ENCODE measurements around the gene RNF111. TPM values are rescaled to one million over a fixed set of nuclear protein-coding genes. Genes with fewer than 3 reads are reported as not detected.

The RNF111 gene
- total and polyA plus RNA-seq, 2 of the 13 experiments (the other 11 are each of a cell fraction or from before 2014, with no cell fraction given), result 12.1 to 23.1 TPM

DNA sequence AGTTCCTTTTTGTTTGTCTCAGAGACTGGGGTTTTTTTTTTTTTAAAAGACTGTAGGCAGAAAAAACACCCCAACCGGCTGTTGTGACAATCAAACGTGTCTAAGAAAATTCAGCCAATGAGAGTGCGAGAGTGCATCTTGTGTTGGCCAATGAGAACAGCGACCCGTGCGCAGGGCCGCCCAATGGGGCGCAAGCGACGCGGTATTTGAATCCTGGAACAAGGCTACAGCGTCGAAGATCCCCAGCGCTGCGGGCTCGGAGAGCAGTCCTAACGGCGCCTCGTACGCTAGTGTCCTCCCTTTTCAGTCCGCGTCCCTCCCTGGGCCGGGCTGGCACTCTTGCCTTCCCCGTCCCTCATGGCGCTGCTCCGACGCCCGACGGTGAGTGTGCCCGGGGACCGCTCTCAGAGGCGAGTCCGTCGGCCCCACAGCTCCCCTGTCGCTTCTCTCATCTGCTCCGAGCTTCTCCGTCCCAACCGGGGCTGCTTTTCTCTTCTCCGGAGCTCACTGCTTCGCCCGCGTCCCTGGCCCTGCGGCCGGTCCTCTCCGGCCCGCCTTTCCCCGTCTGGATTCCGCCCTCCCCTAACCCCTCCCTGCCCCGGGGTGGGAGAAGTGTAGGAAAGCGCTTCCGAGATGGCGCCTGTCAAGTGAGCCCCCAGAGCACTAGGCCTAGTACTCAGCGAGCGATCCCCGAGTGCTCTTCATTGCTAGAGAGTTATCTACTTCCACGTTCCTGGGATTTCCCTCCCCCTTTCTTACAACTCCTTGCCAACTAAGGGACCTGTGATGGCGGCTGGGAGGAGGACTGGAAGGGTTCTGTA is 117.7 kb downstream of the RNF111 start, which contains the start of gene CCNB2 (continued):
- TF ChIP-seq CHCHD3 (CRISPR knock-in tag; IDR thresholded peaks at IDR 0.05) (peak; percentile 66; the same call in 1 of the 2 replicates), ZNF207 (IDR thresholded peaks at IDR 0.05; ENCODE audit: borderline replicate concordance) (no peak), RCOR2 (CRISPR knock-in tag; IDR thresholded peaks at IDR 0.05) (no peak), AHR (CRISPR knock-in tag; IDR thresholded peaks at IDR 0.05) (no peak), ZSCAN12 (CRISPR knock-in tag; IDR thresholded peaks at IDR 0.05) (no peak), ZNF205 (CRISPR knock-in tag; IDR thresholded peaks at IDR 0.05) (no peak), SALL2 (CRISPR knock-in tag; IDR thresholded peaks at IDR 0.05) (peak; percentile 56; the same call in 1 of the 2 replicates), PRPF4 (IDR thresholded peaks at IDR 0.05; ENCODE audit: low read depth, low read length, poor library complexity, severe bottlenecking) (no peak), NFYC (CRISPR knock-in tag; IDR thresholded peaks at IDR 0.05) (peak; percentile 94), NCOA2 (CRISPR knock-in tag; IDR thresholded peaks at IDR 0.05) (0 out of 2 replicates have a peak, but pooled peaks have one; percentile 15), ZNF354B (CRISPR knock-in tag; IDR thresholded peaks at IDR 0.05) (no peak), RFXAP (CRISPR knock-in tag; IDR thresholded peaks at IDR 0.05; ENCODE audit: borderline replicate concordance) (peak; percentile 88; the same call in 1 of the 2 replicates), RBAK (CRISPR knock-in tag; IDR thresholded peaks at IDR 0.05) (no peak), ZNF264 (CRISPR knock-in tag; IDR thresholded peaks at IDR 0.05) (0 out of 2 replicates have a peak, but pooled peaks have one; percentile 27), TRIM24 (CRISPR knock-in tag; IDR thresholded peaks at IDR 0.05) (no peak), PRMT3 (CRISPR knock-in tag; IDR thresholded peaks at IDR 0.05; ENCODE audit: borderline replicate concordance, low read depth) (peak; percentile 33; the same call in 1 of the 2 replicates), ZNF605 (CRISPR knock-in tag; IDR thresholded peaks at IDR 0.05) (no peak), ZNF160 (CRISPR knock-in tag; IDR thresholded peaks at IDR 0.05) (peak; percentile 27; the same call in 1 of the 2 replicates), RORA (CRISPR knock-in tag; IDR thresholded peaks at IDR 0.05) (no peak), ASH2L (IDR thresholded peaks at IDR 0.05; ENCODE audit: insufficient read length, low read depth, low read length) (peak; percentile 75), HNRNPH1 (optimal IDR thresholded peaks at IDR 0.05; ENCODE audit: low read depth, low read length) (no peak), ZNF432 (CRISPR knock-in tag; IDR thresholded peaks at IDR 0.05; ENCODE audit: borderline replicate concordance) (no peak)
- TF ChIP-seq, protein P1, sequence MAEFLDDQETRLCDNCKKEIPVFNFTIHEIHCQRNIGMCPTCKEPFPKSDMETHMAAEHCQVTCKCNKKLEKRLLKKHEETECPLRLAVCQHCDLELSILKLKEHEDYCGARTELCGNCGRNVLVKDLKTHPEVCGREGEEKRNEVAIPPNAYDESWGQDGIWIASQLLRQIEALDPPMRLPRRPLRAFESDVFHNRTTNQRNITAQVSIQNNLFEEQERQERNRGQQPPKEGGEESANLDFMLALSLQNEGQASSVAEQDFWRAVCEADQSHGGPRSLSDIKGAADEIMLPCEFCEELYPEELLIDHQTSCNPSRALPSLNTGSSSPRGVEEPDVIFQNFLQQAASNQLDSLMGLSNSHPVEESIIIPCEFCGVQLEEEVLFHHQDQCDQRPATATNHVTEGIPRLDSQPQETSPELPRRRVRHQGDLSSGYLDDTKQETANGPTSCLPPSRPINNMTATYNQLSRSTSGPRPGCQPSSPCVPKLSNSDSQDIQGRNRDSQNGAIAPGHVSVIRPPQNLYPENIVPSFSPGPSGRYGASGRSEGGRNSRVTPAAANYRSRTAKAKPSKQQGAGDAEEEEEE (CRISPR knock-in tag; IDR thresholded peaks at IDR 0.05; ENCODE audit: borderline replicate concordance), result no peak
- TF ChIP-seq, protein P2, sequence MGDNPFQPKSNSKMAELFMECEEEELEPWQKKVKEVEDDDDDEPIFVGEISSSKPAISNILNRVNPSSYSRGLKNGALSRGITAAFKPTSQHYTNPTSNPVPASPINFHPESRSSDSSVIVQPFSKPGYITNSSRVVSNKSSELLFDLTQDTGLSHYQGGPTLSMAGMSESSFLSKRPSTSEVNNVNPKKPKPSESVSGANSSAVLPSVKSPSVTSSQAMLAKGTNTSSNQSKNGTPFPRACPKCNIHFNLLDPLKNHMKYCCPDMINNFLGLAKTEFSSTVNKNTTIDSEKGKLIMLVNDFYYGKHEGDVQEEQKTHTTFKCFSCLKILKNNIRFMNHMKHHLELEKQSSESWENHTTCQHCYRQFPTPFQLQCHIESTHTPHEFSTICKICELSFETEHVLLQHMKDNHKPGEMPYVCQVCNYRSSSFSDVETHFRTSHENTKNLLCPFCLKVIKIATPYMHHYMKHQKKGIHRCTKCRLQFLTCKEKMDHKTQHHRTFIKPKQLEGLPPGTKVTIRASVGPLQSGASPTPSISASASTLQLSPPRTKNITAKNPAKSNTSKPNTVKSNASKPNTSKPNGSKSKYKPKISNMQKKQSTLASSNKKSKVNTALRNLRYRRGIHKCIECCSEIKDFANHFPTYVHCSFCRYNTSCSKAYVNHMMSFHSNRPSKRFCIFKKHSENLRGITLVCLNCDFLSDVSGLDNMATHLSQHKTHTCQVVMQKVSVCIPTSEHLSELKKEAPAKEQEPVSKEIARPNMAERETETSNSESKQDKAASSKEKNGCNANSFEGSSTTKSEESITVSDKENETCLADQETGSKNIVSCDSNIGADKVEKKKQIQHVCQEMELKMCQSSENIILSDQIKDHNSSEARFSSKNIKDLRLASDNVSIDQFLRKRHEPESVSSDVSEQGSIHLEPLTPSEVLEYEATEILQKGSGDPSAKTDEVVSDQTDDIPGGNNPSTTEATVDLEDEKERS (CRISPR knock-in tag; IDR thresholded peaks at IDR 0.05), result 0 out of 2 replicates have a peak, but pooled peaks have one; percentile 42
- TF ChIP-seq, protein P3, sequence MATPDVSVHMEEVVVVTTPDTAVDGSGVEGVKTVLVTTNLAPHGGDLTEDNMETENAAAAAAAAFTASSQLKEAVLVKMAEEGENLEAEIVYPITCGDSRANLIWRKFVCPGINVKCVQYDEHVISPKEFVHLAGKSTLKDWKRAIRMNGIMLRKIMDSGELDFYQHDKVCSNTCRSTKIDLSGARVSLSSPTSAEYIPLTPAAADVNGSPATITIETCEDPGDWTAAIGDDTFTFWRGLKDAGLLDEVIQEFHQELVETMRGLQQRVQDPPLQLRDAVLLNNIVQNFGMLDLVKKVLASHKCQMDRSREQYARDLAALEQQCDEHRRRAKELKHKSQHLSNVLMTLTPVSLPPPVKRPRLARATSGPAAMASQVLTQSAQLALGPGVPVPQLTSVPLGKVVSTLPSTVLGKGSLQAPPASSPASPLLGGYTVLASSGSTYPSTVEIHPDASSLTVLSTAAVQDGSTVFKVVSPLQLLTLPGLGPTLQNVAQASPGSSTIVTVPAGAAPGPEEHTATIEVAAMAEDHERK (CRISPR knock-in tag; IDR thresholded peaks at IDR 0.05; ENCODE audit: low read depth), result no peak
